CD4-positive, alpha-beta T cell treated with Interleukin-4 for 1 hour (primary cell): ENCODE data around the gene IFI44L.

ENCODE experiments used
- DNase-seq, 2 donors: peaks; one replicate each; pipeline ENCODE4 v3.0.0-alpha.2; 2020 to 2022

IFI44L gene

DNA sequence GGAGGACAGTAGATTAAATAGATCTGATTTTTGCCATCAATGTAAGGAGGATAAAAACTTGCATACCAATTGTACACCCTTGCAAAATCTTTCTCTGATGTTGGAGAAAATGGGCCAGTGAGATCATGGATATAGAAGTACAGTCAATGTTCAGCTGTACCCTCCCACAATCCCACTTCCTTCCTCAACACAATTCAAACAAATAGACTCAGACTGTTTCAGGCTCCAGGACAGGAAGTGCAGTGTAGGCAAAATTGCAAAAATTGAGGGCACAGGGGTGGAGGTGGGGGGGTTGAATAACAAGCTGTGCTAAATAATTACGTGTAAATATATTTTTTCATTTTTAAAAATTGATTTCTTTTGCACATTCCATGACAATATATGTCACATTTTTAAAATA is 25.5 kb downstream of the IFI44L start:
- peak in 1 of 2 donors; percentile 54 for DNase-seq

DNA sequence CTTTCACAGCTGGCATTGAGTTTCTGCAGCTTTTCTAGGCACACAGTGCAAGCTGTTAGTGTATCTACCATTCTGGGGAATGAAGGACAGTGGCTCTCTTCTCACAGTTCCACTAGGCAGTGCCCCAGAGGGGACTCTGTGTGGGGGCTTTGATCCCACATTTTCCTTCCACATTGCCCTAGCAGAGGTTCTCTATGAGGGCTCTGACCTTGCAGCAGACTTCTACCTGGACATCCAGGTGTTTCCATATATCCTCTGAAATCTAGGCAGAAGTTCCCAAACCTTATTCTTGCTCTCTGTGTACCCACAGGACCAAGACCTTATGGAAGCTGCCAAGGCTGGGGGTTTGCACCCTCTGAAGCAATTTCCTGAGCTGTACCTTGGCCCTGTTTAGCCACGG is 27.0 kb downstream of the IFI44L start:
- DNase-seq, result no peak

GRCh38 chr1:78649628-78650027 is 29.4 kb downstream of the IFI44L start, which contains the start of gene IFI44:
TSS of gene IFI44 (plus strand) at chr1:78649831. CDS start at chr1:78650196, 365 bp downstream.
- peak; percentile 68 to 82 for DNase-seq

DNA sequence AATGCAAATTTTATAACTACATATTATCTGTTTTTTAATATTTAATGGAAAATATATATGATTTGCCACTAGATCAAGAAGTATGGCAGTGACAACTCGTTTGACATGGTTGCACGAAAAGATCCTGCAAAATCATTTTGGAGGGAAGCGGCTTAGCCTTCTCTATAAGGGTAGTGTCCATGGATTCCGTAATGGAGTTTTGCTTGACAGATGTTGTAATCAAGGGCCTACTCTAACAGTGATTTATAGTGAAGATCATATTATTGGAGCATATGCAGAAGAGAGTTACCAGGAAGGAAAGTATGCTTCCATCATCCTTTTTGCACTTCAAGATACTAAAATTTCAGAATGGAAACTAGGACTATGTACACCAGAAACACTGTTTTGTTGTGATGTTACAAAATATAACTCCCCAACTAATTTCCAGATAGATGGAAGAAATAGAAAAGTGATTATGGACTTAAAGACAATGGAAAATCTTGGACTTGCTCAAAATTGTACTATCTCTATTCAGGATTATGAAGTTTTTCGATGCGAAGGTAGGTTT is 29.9 kb downstream of the IFI44L start:
- peak in 1 of 2 donors; percentile 13 for DNase-seq

- peak in 1 of 2 donors; percentile 45 for DNase-seq
These were observed 31.0 kb downstream of the IFI44L start for GRCh38 chr1:78651241-78651640.

DNA sequence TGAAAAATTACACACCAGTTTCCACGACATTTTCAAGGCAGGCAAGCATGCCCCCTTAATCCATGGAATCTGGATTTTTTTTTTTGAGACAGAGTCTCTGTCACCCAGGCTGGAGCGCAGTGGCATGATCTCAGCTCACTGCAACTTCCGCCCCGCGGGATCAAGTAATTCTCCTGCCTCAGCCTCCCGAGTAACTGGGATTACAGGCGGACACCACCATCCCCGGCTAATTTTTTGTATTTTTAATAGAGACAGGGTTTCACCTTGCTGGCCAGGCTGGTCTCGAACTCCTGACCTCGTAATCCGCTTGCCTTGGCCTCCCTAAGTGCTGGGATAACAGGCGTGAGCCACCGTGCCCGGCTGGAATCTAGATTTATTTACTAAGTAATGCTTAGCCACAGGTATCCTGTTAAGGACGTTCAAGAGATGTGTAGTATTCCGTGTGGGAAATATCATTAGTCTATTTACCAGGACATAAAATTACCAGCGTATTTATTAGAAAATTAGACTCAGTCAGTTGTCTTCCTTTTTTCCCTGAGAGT is 31.8 kb downstream of the IFI44L start:
- DNase-seq, result no peak

DNA sequence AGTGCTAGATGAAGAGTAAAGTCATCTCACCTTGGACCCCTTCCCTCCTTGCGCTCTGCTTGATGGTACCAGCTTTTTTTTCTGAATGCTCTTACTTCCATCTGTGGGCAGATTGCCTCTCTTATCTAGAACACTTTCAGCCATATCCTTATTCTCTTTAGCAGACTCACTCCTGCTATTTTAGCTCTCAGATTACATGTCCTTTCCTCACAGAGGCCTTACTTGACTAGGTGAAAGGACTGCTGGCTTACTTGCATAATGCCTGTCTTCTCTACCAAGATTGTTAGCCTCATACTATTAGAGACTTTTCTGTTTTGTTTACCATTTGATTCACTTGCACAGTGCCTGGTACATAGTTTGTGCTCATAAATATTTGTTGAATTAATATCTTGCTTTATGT is 38.7 kb downstream of the IFI44L start:
- DNase-seq, result no peak

DNA sequence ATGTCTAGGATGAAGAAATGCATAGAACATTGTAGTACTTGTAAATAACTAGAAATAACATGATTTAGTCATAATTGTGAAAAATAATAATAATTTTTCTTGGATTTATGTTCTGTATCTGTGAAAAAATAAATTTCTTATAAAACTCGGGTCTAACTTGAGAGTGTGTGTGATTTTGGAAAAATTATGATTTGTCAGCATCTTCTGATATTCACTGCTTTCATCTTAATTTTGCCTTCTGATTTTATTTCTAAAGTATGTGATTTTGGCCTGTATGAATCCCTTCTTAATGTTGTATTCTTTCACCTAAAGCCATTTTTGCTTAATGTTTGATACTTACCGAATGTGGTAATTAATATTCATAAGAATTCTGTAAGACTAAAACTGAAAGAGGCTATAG is 43.7 kb downstream of the IFI44L start:
- DNase-seq, result no peak

DNA sequence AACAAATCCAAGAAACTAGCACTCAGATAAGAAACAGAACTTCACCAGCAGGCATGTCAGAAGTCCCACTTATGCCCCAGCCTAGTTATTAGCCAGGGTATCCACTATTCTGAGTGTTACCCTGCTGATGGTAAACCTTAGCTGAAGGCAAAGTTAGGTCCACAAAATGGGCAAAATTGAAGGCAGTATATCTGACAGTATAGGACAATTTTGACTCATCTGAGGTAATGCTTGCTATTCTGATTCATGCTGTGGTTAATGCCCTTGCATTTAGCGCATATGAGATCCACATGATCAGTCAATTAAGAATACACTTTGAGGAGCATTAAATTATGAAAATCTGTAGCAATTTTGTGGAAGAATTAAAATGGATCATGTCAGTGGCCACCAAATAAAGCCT is 44.5 kb downstream of the IFI44L start:
- DNase-seq, result no peak

GRCh38 chr1:78665809-78666208 is 45.6 kb downstream of the IFI44L start:
- no peak for DNase-seq

DNA sequence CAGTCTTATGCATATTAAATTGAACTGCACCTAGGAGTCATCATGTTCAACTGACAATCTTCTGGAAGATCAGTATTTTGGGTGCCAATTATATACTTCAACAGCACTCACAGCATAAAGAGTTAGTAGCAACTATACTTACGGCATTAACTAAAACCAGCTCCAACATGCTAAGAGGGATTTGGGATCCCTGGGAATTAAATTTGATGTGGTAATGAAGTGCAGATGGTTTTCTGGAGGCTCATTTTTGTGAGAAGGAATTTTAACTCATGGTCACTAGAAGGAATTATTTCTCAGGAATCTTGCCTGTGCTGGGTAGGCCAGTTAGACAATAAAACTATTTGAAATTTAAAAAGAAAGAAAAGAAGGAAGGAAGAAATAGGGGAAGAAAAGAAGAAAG is 47.7 kb downstream of the IFI44L start:
- no peak for DNase-seq

DNA sequence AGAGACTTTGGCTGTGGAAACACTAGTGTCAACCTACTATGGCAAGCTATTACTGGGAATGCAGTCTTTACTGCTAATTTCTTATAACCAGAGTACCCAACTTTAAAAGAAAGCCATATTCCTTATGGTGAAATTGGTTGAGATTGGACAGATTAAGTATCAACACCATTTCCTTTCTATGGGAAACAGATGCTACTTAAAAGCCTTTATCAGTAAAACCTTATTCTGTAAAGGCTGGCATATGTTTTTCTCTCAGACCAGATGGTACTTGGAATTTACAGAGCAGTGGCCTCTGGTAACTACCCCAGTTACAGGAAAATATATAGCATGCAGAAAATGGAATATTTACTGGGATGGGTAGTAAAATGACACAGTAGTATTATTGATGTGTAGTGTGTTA is 48.2 kb downstream of the IFI44L start:
- no peak for DNase-seq

DNA sequence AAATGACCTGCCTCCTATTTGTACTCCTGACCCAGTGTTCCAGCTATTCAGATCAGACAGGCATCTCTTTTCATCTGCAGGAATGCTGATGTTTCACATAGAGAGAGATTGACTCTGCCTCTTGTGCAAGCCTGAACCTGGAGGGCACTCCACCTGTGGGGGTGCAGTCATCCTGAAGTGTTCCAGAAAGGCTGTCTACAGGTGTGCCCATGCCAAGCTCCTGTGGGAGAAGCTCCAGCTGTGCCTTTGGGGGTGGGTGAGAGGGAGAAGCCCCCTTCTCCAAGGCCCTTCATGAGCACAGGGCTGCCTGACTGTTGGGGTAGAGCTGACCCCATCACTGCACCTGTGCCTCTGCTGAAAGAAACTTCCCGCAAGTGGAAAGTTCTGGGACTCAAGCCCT is 52.2 kb downstream of the IFI44L start:
- no peak for DNase-seq

DNA sequence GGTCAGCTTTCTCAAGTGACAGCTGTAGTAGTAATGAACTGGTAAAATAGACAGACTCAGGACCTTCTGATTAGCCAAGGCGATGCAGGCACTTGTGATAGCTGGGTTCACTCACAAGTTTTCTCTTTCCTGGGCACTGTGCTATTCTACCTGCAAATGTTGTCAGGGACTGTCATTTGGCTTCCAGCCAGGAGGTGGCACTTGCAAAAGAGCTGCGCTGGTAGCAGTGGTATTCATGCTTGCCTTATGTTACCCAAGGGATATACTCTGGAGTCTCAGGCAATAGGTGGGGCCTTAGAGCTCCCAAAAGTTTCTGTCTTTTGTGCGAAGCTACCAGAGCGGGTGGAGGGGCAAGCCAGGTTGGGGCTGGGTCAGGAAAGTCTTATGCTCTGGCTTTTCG is 52.9 kb downstream of the IFI44L start:
- DNase-seq, result no peak

DNA sequence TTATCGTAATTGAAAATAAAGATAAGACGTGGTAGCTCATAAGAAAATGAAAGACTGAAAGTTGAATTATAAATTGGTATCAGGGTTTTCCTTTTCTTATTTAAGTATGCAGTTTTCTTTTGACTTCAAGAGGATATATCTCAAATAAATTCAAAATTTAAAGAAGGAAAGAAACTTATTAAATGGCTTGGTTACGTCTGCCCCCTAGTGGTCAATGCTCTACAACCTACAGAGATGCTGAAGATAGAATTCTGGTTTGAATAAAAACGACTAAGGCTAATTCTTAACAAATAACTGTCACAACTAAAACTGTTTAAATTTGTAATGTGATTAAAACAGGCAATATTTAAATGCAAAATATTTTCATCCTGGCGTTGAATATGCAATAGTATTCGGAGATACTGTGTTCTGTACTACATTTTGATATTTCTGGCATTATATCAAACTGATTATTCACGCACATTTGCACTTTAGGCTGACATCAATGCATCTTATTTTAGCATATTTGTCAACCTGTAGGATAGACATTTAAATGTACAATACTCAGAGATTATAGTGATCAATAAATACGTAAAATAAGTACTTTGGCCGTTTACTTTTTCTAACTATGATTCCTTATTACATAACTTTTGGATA is 56.2 kb downstream of the IFI44L start:
- DNase-seq, result peak; percentile 20 to 68

DNA sequence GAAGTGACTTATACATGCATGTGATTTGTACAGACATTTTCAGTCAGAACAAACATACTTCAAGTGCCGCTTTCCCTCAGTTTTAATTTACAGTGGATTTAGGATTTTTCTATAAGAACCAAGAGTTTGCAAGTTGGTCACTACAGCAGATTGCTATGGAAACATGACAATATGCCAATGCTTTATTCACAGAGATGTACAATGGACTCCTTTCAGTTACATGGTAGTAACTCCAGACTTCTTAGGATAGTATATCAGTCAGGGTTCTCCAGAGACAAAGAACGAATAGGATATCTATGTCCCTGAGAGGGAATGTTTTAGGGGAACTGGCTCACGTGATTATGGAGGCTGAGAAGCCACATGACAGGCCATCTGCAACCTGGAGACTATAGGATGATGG is 56.7 kb downstream of the IFI44L start:
- DNase-seq, result no peak

DNA sequence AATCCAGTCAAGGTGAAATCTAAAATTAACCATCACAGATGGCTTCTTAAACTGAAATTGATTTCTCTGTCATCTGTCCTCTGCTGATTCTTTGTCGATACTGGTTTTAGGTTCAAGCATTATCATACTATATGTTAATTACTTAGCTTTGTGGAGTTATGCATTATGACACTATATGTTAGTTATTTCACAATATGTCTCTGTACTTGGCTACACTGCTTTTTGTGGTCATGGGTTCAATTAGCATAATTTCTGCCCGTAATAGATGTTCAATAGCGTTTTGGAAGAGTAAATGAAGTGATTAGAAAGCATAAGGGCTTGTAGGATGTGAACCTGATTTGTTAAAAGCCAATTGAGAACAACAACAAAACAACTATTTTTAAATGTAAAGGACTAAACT is 57.5 kb downstream of the IFI44L start:
- DNase-seq, result no peak

DNA sequence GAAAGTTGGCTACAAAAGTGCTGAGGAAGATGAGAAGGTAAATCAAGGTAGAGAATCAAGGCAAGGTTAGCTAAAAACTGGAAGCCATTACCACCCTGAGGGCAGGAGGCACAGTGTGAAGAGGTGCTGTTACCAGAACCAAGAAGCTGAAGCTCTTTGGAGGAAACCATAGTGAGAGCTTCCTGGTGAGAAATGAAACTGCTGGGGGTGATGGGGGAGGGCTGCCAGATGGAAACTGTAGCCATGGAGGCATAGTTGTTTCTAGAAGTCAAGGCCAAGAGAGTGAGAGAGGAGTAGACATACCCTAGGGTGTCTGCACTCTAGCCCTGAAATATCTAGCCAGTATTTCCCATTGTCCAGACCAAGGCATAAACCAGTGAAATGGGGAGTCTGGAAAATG is 58.1 kb downstream of the IFI44L start:
- no peak for DNase-seq

DNA sequence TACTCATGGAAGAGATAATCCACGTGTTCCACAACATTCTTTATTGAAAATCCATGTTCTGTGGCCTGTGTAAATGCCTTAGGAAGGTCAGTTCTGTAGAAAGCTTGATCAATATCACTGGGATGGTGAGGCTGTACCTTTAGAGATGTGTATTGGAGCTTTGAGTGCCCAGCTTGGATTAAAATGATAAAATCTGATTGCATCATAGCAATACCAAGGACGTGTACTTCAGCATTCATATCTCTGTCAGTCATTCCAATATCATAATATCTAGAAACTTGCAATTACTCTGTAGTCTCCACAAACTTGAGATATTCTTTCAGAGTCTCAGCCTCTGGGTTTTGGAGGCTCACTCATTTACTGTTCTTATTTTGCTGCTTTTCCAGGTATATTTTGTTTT is 61.0 kb downstream of the IFI44L start:
- no peak for DNase-seq

- no peak for DNase-seq
These were observed 62.2 kb downstream of the IFI44L start for GRCh38 chr1:78682496-78682895.

- no peak for DNase-seq
These were observed 62.8 kb downstream of the IFI44L start for GRCh38 chr1:78683079-78683478.

DNA sequence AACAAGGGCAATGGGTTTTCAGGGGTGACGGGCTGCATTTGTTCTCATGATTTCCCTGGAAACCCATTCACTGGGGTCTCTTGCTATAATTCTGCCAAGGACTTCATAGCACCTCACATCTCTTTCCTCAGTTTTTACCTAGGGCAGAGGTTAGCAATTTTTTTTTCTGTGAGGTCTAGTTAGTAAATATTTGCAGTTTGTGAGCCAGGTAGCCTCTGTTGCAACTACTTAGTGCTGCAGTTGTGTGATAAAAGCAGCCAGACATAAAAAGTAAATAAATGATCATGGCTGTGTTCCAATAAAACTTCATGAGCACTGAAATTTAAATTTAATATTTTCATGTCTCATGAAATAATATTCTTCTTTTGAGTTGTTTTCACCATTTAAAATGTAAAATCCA is 67.1 kb downstream of the IFI44L start:
- no peak for DNase-seq

DNA sequence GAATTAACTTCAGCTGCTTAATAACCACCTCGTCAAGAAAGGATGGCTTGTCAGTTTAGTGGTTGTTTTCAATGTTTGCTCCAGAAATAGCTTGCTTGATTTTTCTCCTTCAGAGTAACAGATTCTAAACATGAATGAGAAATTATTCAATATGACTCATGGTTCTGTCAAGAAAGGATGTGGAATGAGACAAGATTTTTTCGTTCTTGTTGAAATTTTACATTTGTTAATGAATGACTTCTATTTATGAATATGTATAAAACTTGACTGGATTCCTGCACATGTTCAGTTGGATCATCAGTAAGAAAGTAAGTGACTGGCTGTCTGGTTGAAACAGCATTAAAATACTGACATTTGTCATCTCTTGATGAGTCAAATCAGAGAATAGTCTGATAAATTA is 67.7 kb downstream of the IFI44L start:
- DNase-seq, result no peak

DNA sequence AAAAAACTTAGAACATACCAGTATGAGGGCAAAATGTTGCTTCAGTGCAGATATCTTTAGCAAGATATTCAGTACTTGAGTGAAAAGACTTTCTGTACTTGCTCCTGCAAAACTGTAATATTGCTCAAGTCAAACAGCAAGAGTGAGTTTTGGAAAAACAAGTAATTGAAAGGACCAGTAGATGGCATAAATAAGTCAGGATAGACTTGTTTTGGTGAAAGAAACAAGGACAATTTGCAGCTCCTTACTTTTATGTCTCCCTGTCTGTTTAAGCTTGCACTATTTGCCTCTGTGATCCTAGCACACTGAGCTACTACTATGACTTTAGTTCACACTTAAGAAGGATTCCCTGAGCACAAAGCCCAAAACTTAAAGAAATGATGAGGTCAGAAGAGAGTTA is 68.4 kb downstream of the IFI44L start:
- no peak for DNase-seq

GRCh38 chr1:78690516-78690915 is 70.3 kb downstream of the IFI44L start:
- DNase-seq, result no peak
